DND-41 (cell line): ENCODE measurements around the gene LGALS3BP.

Experiments
- ATAC-seq: fragments of 200-7000 bp; cut with Tn5 transposase; 3 replicates; pipeline ENCODE4 v1.9.1; 2021; ENCODE audit warnings: low read depth; ENCODE audit not compliant: insufficient read depth
- DNase-seq: peaks from one replicate; pipeline ENCODE4 v3.0.0-alpha.2; 2020
- H2AFZ ChIP-seq: 2 replicates; pipeline ENCODE4 v1.6.0; 2012; ENCODE audit warnings: low read depth, low read length
- H3K27ac ChIP-seq: 2 replicates; pipeline ENCODE4 v1.5.1; 2012; ENCODE audit warnings: low read length, inconsistent platforms
- H3K27me3 ChIP-seq: fragments of 200-600 bp; sonication (generic); 2 replicates; pipeline ENCODE4 v1.6.0; 2012; ENCODE audit warnings: low read length, mild to moderate bottlenecking, inconsistent platforms; ENCODE audit not compliant: insufficient read depth, poor library complexity
- H3K36me3 ChIP-seq: 2 replicates; pipeline ENCODE4 v1.5.1; 2012; ENCODE audit warnings: low read length, inconsistent platforms; ENCODE audit not compliant: insufficient read depth
- H3K4me1 ChIP-seq: 2 replicates; pipeline ENCODE4 v1.5.1; 2012; ENCODE audit warnings: mild to moderate bottlenecking, low read length; ENCODE audit not compliant: insufficient read depth
- H3K4me2 ChIP-seq: 2 replicates; pipeline ENCODE4 v1.6.0; 2012; ENCODE audit warnings: mild to moderate bottlenecking, moderate library complexity, low read length, inconsistent platforms; ENCODE audit not compliant: insufficient read depth
- H3K4me3 ChIP-seq, 2 experiments: fragments of 200-600 bp in 1 of 2; shearing (Covaris generic) in 1 of 2; 2 replicates each; pipeline ENCODE4 v1.5.1; 2012 to 2016; ENCODE audit warnings: inconsistent platforms in 2 of 2, low read length in 2 of 2, mild to moderate bottlenecking in 2 of 2, low read depth in 1 of 2, moderate library complexity in 1 of 2
- H3K79me2 ChIP-seq: 2 replicates; pipeline ENCODE4 v1.6.0; 2012; ENCODE audit warnings: low read length, inconsistent platforms; ENCODE audit not compliant: insufficient read depth
- H3K9ac ChIP-seq: 2 replicates; pipeline ENCODE4 v1.6.0; 2012; ENCODE audit warnings: low read depth, mild to moderate bottlenecking, inconsistent platforms, low read length, moderate library complexity
- H3K9me3 ChIP-seq: 2 replicates; pipeline ENCODE4 v1.5.1; 2012; ENCODE audit warnings: low read length, moderate library complexity, mild to moderate bottlenecking, inconsistent platforms; ENCODE audit not compliant: insufficient read depth, severe bottlenecking
- H4K20me1 ChIP-seq: 2 replicates; pipeline ENCODE4 v1.6.0; 2012; ENCODE audit warnings: low read length; ENCODE audit not compliant: insufficient read depth
- CTCF ChIP-seq: IDR thresholded peaks from 2 replicates; pipeline ENCODE4 v1.5.1; 2012; ENCODE audit warnings: borderline replicate concordance, low read length, moderate library complexity, mild to moderate bottlenecking; ENCODE audit not compliant: poor library complexity, severe bottlenecking; ENCODE audit errors: extremely low read depth
- EZH2 ChIP-seq: IDR thresholded peaks from 3 replicates; pipeline ENCODE4 v1.6.1; 2012; ENCODE audit warnings: borderline replicate concordance, low read depth, mild to moderate bottlenecking, moderate library complexity, low read length, inconsistent platforms; ENCODE audit not compliant: severe bottlenecking

Gene LGALS3BP

DNA sequence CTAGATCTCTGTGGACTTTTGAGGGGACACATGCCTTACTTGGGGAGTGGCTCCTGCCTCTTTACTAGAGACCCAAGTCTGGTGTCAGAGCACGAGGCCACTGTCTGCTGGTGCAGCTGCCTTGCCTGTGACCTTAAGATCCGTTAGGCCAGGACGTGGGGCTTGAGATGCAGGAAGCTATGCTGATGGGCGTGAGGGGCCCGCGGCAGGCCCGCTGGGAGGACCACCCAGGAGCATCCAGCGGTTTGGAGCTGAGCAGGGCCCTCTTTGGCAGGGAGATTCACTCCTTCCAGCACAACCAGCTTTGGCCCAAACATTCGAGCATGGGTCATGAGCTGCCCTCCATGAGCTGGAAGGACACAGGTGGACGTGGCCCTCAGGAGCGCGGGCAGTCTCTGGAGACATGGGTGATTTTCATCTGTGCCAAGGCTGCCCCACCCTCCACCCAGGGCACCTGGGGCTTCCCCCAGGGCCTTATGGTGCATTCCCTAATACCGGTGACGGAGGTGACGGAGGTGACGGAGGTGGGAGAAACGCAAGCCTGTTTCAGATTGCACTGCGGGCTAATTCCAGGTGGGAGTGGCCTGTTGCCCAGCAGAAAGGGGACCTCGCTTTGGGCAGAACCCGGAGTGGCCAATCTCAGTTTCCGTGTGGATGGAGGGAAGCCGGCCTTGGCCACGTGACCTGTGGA, 12.7 kb downstream of the LGALS3BP start:
- Histone ChIP-seq H3K4me1 (peaks cover 3% of the 10 kb centered on the region; the same call in 1 of the 2 replicates), H3K9ac (no peak overlapping the region), H3K27ac (no peak overlapping the region), H3K27me3 (no peaks in the 10 kb centered on the region), H3K36me3 (peaks cover 47% of the 10 kb centered on the region), H3K4me3 (no peak overlapping the region), H3K79me2 (peaks cover 4% of the 10 kb centered on the region), H2AFZ (no peak overlapping the region), H3K4me2 (no peak overlapping the region), H4K20me1 (peaks cover 39% of the 10 kb centered on the region), H3K9me3 (no peaks in the 10 kb centered on the region)
- DNase-seq (no peak), ATAC-seq (no peak)
- TF ChIP-seq EZH2, result no peak
- no peak for TF ChIP-seq CTCF

DNA sequence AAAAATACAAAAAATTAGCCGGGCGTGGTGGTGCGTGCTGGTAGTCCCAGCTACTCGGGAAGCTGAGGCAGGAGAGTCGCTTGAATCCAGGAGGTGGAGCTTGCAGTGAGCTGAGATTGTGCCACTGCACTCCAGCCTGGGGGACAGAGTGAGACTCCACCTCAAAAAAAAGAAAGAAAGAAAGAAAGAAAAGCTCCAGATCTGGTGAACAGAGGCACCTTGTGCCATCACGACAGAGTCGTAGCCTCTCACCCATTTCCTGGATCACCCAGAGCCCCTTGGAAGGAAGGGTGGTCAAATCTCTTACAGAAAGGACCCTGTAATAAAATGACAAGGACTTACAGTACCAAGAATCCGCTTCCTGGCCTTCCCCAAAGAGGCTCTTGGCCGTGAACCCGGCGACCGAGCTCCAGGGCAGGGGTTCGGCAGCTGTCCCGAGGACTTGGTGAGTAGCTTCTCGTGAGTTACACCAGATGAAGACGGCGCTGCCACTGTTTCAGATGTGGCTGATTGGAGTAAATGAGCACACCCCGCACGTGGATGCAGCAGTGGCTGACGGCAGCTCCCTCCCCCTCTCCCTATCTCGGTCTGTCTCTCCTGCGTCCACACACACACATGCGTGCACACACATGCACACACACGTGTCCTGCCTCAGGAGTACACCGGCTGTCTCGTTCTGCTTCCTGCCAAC, 13.5 kb downstream of the LGALS3BP start:
- Histone ChIP-seq H4K20me1 (peaks cover 32% of the 10 kb centered on the region), H3K9ac (no peak overlapping the region), H3K9me3 (no peaks in the 10 kb centered on the region), H3K4me3 (no peak overlapping the region), H2AFZ (no peak overlapping the region), H3K4me1 (0 out of 2 replicates have a peak, but pooled peaks cover 3% of the 10 kb centered on the region), H3K4me2 (no peak overlapping the region), H3K79me2 (peaks cover 4% of the 10 kb centered on the region), H3K36me3 (peaks cover 39% of the 10 kb centered on the region), H3K27ac (no peak overlapping the region), H3K27me3 (no peaks in the 10 kb centered on the region)
- TF ChIP-seq CTCF (no peak), EZH2 (no peak)
- no peak for ATAC-seq
- no peak for DNase-seq

- Histone ChIP-seq H3K4me3 (no peak overlapping the region), H3K9ac (no peak overlapping the region), H3K4me1 (no peaks in the 10 kb centered on the region), H3K4me2 (no peak overlapping the region), H3K79me2 (no peaks in the 10 kb centered on the region; the same call in 1 of the 2 replicates), H2AFZ (no peak overlapping the region), H3K27me3 (no peaks in the 10 kb centered on the region), H3K36me3 (peaks cover 31% of the 10 kb centered on the region), H4K20me1 (peaks cover 26% of the 10 kb centered on the region), H3K9me3 (no peaks in the 10 kb centered on the region), H3K27ac (no peak overlapping the region)
- no peak for ATAC-seq
- TF ChIP-seq EZH2 (no peak), CTCF (no peak)
- DNase-seq, result no peak
Observed at GRCh38 chr17:78965491-78965924, 14.2 kb downstream of the LGALS3BP start.
